Measurements from ENCODE around the gene SHANK3. TPM values are rescaled to one million over a fixed set of nuclear protein-coding genes. Genes with fewer than 3 reads are reported as not detected.

Gene SHANK3
- total RNA-seq (2014; rRNA removed; shearing (Covaris generic)) (not detected in 2 replicates), total RNA-seq (2022) (0.07 and 0.15 TPM in 2 replicates), Bru-seq, nascent RNA (percentile 5 among the genes with signal in this experiment), BruChase-seq, experiment 1, labeled RNA remaining after a 6-hour chase (percentile 11 among the genes with signal in this experiment), BruChase-seq, experiment 2, labeled RNA remaining after a 2-hour chase (percentile 14 among the genes with signal in this experiment)
- long read RNA-seq, partial matches to known transcripts: 0 of 1 reads
- long read RNA-seq, other reads (novel, unspliced or antisense): 1 of 1 reads

DNA sequence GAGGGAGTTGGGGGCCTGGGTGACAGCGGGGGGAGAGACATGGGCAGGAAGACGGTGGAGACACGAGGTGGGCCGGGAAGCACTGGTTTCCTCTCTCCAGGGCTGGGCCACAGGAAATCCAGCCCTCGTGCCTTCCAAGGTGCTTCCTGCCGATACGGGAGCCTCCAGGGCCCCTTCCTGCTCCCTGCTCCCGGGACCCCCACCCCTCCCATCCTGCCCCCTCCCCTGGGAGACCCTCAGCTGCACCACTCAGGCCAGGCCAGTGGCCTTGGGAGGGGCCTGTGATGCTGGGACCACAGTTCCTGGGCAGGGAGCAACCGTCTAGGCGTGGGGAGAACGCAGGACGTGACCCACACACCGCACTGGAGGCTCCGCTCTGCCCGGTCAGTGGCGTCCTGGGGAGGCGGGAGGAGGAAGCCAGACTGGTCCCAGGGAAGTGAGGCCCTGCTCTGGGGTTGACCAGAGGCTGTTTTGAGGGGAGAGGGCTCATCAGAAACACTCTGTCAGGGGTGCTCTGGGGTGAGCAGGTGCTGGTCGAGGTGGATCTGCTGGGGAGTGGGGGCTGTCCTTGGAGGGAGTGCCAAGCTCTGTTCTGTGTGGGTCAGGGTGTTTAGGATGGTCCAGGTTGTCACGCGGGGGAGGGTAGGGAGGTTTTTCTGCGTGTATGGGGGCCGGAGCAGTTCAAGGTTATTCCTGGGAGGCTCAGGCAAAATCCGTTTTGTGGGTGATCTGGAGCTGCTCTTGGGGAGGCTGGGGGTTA is at the start of gene SHANK3:
Gene SHANK3 (plus strand): TSS at position 353 of the 760 bp plus-strand sequence.
- ChIA-PET CTCF (ENCODE audit: unreplicated experiment) (no interaction called here), POLR2A (no interaction called here)
- Histone ChIP-seq H3K9me3 (ENCODE audit: low read length) (no peaks in the 10 kb centered on the region), H3K79me2 (ENCODE audit: insufficient read depth, low read depth, low read length) (no peaks in the 10 kb centered on the region), H3K4me2 (ENCODE audit: low read length) (no peak within 1 kb of the TSS), H3K4me1 (ENCODE audit: insufficient read depth, low read length, poor library complexity, severe bottlenecking) (no peaks in the 10 kb centered on the region), H3K4me3 (ENCODE audit: low read depth, low read length, poor library complexity, severe bottlenecking) (no peak within 1 kb of the TSS), H3K36me3 (ENCODE audit: insufficient read depth, low read length) (no peaks in the 10 kb centered on the region), H4K20me1 (ENCODE audit: insufficient read depth, low read length) (no peaks in the 10 kb centered on the region), H3K9me2 (ENCODE audit: insufficient read depth, low read length) (no peaks in the 10 kb centered on the region), H2AFZ (ENCODE audit: low read length) (no peak within 1 kb of the TSS), H3K27ac (ENCODE audit: low read depth, low read length, poor library complexity, severe bottlenecking) (no peak within 1 kb of the TSS)
- DNase-seq (ENCODE audit: low spot score): no peak
- intact Hi-C loops (cut with micrococcal nuclease; ENCODE audit: unreplicated experiment): no loop called here
- BruUV-seq (replicated peaks): no TSS peak
- TF ChIP-seq EZH2phosphoT487 (IDR thresholded peaks at IDR 0.05; ENCODE audit: borderline replicate concordance, low read depth, low read length): no peak
- TF ChIP-seq, protein P1, sequence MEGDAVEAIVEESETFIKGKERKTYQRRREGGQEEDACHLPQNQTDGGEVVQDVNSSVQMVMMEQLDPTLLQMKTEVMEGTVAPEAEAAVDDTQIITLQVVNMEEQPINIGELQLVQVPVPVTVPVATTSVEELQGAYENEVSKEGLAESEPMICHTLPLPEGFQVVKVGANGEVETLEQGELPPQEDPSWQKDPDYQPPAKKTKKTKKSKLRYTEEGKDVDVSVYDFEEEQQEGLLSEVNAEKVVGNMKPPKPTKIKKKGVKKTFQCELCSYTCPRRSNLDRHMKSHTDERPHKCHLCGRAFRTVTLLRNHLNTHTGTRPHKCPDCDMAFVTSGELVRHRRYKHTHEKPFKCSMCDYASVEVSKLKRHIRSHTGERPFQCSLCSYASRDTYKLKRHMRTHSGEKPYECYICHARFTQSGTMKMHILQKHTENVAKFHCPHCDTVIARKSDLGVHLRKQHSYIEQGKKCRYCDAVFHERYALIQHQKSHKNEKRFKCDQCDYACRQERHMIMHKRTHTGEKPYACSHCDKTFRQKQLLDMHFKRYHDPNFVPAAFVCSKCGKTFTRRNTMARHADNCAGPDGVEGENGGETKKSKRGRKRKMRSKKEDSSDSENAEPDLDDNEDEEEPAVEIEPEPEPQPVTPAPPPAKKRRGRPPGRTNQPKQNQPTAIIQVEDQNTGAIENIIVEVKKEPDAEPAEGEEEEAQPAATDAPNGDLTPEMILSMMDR (conservative IDR thresholded peaks at IDR 0.05; ENCODE audit: low read length): no peak

DNA sequence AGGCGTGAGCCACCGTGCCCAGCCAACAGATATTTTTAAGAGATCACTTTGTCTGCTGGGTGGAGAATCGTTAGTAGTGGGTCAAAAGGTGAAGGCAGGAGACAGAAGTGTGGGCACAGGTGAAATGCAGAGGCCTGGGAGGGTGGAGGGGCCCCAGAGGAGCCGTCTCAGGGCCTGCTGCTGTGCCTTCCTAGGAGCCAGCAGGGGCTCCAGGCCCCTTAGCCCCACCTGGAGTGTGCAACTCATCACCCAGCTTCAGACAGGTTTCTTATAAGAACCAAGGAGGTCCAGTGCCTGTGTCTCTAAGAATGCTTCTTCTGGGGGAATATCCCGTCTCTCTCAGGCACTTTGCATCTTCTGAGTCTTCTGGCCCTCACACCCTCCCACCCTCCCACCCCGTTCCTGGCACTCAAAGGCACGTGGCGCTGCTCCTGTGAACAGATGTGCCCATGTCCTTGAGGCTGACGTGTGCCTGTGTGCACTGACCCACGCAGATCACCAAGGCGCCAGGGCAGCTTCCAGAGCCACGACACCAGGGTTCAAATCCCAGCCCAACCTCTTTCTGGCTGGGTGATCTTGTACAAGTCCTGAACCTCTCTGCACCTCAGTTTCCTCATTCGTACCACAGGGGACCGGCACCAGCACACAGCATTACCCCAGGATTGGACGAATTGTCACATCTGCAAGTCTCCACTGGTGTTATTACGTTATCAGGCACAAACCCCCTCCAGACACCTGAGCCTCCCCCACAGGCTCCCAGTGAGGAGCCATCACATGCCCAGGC is 48.1 kb upstream of the SHANK3 start:
- Histone ChIP-seq H3K9me2 (ENCODE audit: insufficient read depth, low read length) (no peaks in the 10 kb centered on the region), H3K4me1 (ENCODE audit: insufficient read depth, low read length, poor library complexity, severe bottlenecking) (peaks cover 41% of the 10 kb centered on the region), H3K36me3 (ENCODE audit: insufficient read depth, low read length) (no peaks in the 10 kb centered on the region), H3K9me3 (ENCODE audit: low read length) (no peaks in the 10 kb centered on the region), H2AFZ (ENCODE audit: low read length) (no peak overlapping the region), H4K20me1 (ENCODE audit: insufficient read depth, low read length) (no peaks in the 10 kb centered on the region), H3K4me2 (ENCODE audit: low read length) (no peak overlapping the region), H3K27ac (ENCODE audit: low read depth, low read length, poor library complexity, severe bottlenecking) (no peak overlapping the region), H3K79me2 (ENCODE audit: insufficient read depth, low read depth, low read length) (no peaks in the 10 kb centered on the region), H3K4me3 (ENCODE audit: low read depth, low read length, poor library complexity, severe bottlenecking) (no peak overlapping the region)
- no peak for TF ChIP-seq EZH2phosphoT487 (IDR thresholded peaks at IDR 0.05; ENCODE audit: borderline replicate concordance, low read depth, low read length)
- TF ChIP-seq, protein P1 (conservative IDR thresholded peaks at IDR 0.05; ENCODE audit: low read length): no peak
- DNase-seq (ENCODE audit: low spot score): no peak
- POLR2A ChIA-PET: no interaction called here
- BruUV-seq (replicated peaks): no TSS peak
- CTCF ChIA-PET (ENCODE audit: unreplicated experiment): no interaction called here
- intact Hi-C loops (cut with micrococcal nuclease; ENCODE audit: unreplicated experiment): loop anchor here (5.0 kb wide), 1 partner anchor 372 kb away; the partner anchor contains the start of gene HDAC10

Measured in OCI-LY7 (cell line).